ENCODE data around the gene TCN2. TPM values are rescaled to one million over a fixed set of nuclear protein-coding genes. Genes with fewer than 3 reads are reported as not detected.
A peak's percentile ranks its signal among the peaks of the same experiment; 100 is the strongest.

The TCN2 gene
- total and polyA plus RNA-seq, 9 of the 15 experiments (the other 6 are each of a cell fraction or from before 2014, with no cell fraction given), result 0.88 to 5.4 (median 1.7) TPM

GRCh38 chr22:30605449-30606110 lies 1.4 kb upstream of the TCN2 start (continued):
- TF ChIP-seq MYC (IDR thresholded peaks at IDR 0.05; ENCODE audit: low read depth, low read length), result 0 out of 2 replicates have a peak, but pooled peaks have one; percentile 19
- no peak for TF ChIP-seq MYC (CRISPR knock-in tag; IDR thresholded peaks at IDR 0.05; ENCODE audit: borderline replicate concordance, low read depth)
- peak; percentile 50; the same call in 1 of the 2 replicates for TF ChIP-seq ZNF764 (CRISPR knock-in tag; IDR thresholded peaks at IDR 0.05; ENCODE audit: low read depth)
- 0 out of 2 replicates have a peak, but pooled peaks have one; percentile 25 for TF ChIP-seq CXXC5 (CRISPR knock-in tag; IDR thresholded peaks at IDR 0.05)
- peak; percentile 90 for TF ChIP-seq BCOR (IDR thresholded peaks at IDR 0.05)
- no peak for TF ChIP-seq SMAD2 (IDR thresholded peaks at IDR 0.05; ENCODE audit: low read depth, low read length)
- 0 out of 2 replicates have a peak, but pooled peaks have one; percentile 32 for TF ChIP-seq EHMT2 (IDR thresholded peaks at IDR 0.05)
- peak in 1 of 2 experiments; percentile 23; a peak in 1 of 4 replicates for TF ChIP-seq RAD21 (CRISPR knock-in tag; conservative IDR thresholded peaks at IDR 0.05 in 1 of 2, IDR thresholded peaks at IDR 0.05 in 1 of 2)
- TF ChIP-seq ELF1 (tag; IDR thresholded peaks at IDR 0.05), result peak; percentile 73
- peak; percentile 47 for TF ChIP-seq MEIS2 (IDR thresholded peaks at IDR 0.05; ENCODE audit: partially characterized antibody)
- TF ChIP-seq MAZ (CRISPR knock-in tag; conservative IDR thresholded peaks at IDR 0.05 in 1 of 2, IDR thresholded peaks at IDR 0.05 in 1 of 2), result peak in 1 of 2 experiments; percentile 48; a peak in 1 of 4 replicates
- peak; percentile 47; the same call in 1 of the 2 replicates for TF ChIP-seq ZNF592 (IDR thresholded peaks at IDR 0.05)

Measured in K562 (cell line).